ENCODE data around the gene LGALS4.
"Not testable (repeated sequence)": the region's sequence is repeated elsewhere in the genome, so short reads cannot be mapped to it uniquely, and the experiment has no call there.

The LGALS4 gene

GRCh38 chr19:38821230-38821825, 8.6 kb upstream of the LGALS4 start:
- not testable (repeated sequence) for DNase-seq (ENCODE audit: low read depth)

- DNase-seq (ENCODE audit: low read depth) = no peak
Measured at GRCh38 chr19:38819231-38819920, 6.6 kb upstream of the LGALS4 start.

DNA sequence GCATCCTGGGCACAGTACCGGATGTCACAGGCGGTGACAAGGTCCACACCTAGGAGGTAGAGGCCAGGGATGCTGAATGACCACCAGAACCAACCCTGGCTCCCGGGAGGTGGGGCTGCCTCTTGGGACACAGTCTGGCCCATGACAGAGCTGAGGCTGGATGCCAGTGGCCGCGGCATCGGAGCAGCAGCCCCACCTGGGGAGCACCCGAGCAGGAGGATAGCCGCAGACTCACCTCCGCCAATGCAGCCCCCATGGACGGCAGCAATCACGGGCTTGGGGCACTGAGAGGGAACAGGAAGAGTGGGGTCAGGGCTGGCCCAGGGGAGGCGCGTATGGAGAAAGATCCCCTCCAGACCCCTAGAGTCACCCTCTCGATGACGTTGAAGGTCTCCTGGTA, 4.3 kb upstream of the LGALS4 start:
- DNase-seq (ENCODE audit: low read depth) = no peak

GRCh38 chr19:38816131-38816750, 3.5 kb upstream of the LGALS4 start:
- no peak for DNase-seq (ENCODE audit: low read depth)

- DNase-seq (ENCODE audit: low read depth) = no peak
Measured at GRCh38 chr19:38815059-38816001, 2.6 kb upstream of the LGALS4 start.

DNA sequence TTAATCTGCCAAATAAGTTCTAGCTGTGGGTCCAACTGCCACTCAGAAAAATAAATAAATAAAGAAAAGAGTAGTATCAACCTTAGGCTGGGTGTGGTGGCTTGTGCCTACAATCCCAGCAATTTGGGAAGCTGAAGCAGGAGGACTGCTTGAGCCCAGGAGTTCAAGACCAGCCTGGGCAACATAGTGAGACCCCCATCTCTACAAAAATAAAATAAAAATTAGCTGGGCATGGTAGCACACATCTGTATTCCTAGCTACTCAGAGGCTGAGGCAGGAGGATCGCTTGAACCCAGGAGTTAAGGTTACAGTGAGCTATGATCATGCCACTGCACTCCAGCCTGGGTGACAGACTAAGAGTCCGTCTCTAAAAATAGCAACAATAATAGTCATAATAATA, 1.2 kb upstream of the LGALS4 start:
- not testable (repeated sequence) for DNase-seq (ENCODE audit: low read depth)

DNA sequence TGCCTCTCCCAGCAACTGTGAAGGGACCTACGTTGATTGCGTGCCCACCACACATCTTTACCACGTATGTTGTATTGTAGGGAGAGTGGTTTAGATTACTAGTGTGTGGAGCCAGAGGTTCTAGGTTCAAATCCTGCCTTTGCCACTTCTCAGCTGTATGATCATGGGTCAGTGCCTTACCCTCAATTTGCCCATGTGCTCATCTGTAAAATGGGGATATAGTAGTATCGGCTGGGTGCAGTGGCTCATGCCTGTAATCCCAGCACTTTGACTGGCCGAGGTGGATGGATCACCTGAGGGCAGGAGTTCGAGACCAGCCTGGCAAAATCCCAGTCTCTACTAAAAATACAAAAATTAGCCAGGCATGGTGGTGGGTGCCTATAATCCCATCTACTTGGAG, 578 bp upstream of the LGALS4 start:
- no peak for DNase-seq (ENCODE audit: low read depth)

GRCh38 chr19:38812009-38812840, 520 bp downstream of the LGALS4 start:
- no peak for DNase-seq (ENCODE audit: low read depth)

DNA sequence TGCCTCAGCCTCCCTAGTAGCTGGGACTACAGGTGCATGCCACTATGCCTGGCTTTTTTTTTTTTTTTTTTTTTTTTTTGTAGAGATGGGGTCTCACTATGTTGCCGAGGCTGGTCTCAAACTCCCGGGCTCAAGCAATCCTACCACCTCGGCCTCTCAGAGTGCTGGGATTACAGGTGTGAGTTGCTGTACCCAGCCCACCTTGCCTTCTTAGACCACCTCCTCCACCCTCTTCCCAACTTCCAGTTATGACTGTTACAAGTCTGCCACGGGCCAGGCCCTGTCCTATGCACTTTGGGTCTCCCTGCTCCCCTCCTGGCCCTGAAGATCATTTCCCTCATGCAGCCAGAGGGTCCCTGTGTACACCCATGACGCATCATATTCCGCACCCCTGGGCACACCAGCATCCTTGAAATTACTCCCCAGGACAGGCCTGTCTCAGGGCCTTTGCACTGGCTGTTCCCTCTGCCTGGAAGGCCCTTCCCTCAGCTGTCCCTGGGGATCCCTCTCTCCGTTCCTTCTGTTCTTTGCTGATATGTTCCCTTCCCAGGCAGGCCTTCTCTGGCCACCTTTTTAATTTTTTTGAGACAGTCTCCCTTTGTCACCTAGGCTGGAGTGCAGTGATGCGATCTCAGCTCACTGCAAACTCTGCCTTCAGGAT, 3.0 kb downstream of the LGALS4 start:
- DNase-seq (ENCODE audit: low read depth) = no peak

- DNase-seq (ENCODE audit: low read depth) = no peak
Measured at GRCh38 chr19:38808741-38809140, 4.0 kb downstream of the LGALS4 start.

GRCh38 chr19:38807374-38808098, 5.2 kb downstream of the LGALS4 start:
- not testable (repeated sequence) for DNase-seq (ENCODE audit: low read depth)

GRCh38 chr19:38806371-38806770, 6.4 kb downstream of the LGALS4 start:
- DNase-seq (ENCODE audit: low read depth) = no peak

- no peak for DNase-seq (ENCODE audit: low read depth)
Measured at GRCh38 chr19:38805180-38805579, 7.6 kb downstream of the LGALS4 start.

DNA sequence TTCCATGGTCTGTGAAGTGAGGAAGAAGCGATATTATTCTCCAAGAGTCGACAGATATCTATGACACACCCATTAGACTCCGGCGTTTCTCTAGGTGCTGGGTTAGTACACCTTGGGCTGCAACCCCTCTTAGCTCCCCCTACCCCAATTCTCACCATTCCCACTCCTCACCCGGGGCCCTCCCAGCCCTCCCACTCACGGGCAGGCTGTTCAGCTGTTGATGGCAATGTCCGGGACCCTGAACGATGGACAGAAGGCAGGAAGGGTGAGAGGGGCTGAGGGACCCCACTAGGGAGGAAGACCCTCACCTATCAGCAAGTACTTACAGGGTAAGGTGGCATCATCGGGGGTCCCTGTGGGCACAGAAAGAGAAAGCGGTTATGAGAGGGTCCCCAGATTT, 9.2 kb downstream of the LGALS4 start:
- DNase-seq (ENCODE audit: low read depth) = no peak

GRCh38 chr19:38801359-38802095, 11.2 kb downstream of the LGALS4 start:
- no peak for DNase-seq (ENCODE audit: low read depth)

DNA sequence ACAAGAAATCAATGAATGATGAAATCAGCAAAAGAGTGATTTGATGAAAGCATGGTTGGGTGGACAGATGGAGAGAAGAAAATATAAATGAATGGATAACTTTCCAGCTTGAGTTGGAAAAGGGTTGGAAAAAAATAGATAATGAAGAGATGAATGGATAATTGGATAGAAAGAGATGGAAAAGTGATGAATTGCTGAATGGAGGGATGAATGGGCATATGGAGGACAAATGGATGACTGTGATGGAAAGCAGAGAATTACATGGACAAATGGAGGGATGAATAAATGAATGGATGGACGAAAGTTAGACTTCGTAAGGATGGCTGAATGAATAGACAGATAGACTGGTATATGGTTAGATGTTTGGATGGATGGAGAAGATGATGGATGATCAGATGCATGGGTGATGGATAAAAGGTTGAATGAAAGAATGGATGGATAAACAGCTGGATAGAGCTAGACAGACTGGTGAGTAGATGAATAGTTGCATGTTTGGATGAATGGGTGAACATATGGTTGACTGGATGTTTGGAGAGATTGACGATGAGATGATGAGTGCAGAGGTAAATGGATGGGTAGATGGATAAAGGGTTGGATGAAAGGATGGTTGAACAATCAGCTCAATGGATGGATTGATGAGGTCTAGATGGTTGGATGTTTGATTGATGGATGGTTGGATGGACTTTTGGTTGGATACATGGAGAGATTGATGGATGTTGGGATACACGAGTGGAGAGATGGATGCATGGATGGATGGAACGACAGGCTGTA, 12.0 kb downstream of the LGALS4 start:
- DNase-seq (ENCODE audit: low read depth) = no peak

DNA sequence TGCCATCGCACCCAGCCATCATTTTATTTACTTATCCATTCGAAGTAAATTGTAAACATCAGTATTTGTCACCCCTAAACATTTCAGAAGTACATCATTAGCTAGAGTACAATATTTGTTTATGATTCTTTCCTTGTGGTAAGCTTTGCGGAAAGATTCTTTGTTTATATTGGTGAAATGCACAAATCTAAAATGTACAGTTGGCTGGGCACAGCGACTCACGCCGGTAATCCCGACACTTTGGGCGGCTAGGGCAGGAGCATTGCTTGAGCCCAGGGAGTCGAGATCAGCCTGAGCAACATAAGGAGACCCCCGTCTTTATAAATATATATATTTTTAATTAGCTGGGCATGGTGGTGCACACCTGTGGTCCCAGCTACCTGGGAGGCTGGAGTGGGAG, 13.6 kb downstream of the LGALS4 start:
- DNase-seq (ENCODE audit: low read depth) = no peak

GRCh38 chr19:38797781-38798180, 15.0 kb downstream of the LGALS4 start:
- not testable (repeated sequence) for DNase-seq (ENCODE audit: low read depth)

GRCh38 chr19:38796154-38796553, 16.6 kb downstream of the LGALS4 start:
- DNase-seq (ENCODE audit: low read depth) = no peak

Data from stimulated activated CD8-positive, alpha-beta memory T cell treated with anti-CD3 and anti-CD28 coated beads, Interleukin-15, amount 100 ng/mL, for 24 hours (primary cell).